Caki2 (cell line): ENCODE measurements around the gene PRDM11. TPM values are rescaled to one million over a fixed set of nuclear protein-coding genes. Genes with fewer than 3 reads are reported as not detected.

Experiments
- total RNA-seq: library from RNA; depleted of rRNA; stranded (reverse); fragments of >200 nt; shearing (Covaris generic); gene quantifications from 2 replicates; pipeline ENCODE4 v1.2.3, GENCODE V29; 2014; ENCODE audit warnings: low replicate concordance; rRNA removed

Gene PRDM11
- total RNA-seq, 1 experiment from 2014 or later, result 6.0 TPM

Other genes starting within 250 kb of the PRDM11 start
- gene TP53I11, start 195.8 kb upstream of the PRDM11 start, total RNA-seq, result 0.06 and 0.81 TPM in 2 replicates
- 115 and 120 TPM in 2 replicates for gene SYT13, start 139.7 kb downstream of the PRDM11 start, total RNA-seq